Measurements from ENCODE around the gene MMP3. TPM values are rescaled to one million over a fixed set of nuclear protein-coding genes. Genes with fewer than 3 reads are reported as not detected.

The MMP3 gene
- total RNA-seq = 1 to 10 TPM in 2 of 4 donors, under 1 TPM in 1, not detected in 1; 0.82 to 2.7 (median 1.2) TPM

DNA sequence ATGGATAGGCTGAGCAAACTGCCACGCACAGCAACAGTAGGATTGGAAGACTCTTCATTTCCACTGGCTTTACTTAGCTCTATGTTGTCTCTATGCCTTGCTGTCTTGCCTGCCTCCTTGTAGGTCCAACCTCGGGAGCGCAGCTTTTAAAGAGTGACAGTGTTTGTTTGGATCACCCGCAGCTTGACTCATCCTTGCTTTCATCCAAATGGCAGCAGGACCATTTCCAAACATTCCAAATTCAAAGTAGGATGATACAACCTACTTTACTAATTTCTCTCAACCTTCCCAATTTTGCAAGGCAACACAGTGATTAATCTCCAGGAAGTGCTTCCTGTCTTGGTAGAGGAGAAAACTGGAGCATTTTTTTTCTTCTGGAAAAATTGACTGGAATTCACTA is at the start of gene MMP3:
MMP3 (minus strand) TSS at position 121 of the 400 bp plus-strand sequence; CDS start at position 58, 63 bp downstream.
- TF ChIP-seq POLR2AphosphoS5 (IDR thresholded peaks at IDR 0.05) = no peak
- TF ChIP-seq EP300 (IDR thresholded peaks at IDR 0.05) = no peak
- TF ChIP-seq POLR2A (IDR thresholded peaks at IDR 0.05) = no peak
- TF ChIP-seq, protein P1, sequence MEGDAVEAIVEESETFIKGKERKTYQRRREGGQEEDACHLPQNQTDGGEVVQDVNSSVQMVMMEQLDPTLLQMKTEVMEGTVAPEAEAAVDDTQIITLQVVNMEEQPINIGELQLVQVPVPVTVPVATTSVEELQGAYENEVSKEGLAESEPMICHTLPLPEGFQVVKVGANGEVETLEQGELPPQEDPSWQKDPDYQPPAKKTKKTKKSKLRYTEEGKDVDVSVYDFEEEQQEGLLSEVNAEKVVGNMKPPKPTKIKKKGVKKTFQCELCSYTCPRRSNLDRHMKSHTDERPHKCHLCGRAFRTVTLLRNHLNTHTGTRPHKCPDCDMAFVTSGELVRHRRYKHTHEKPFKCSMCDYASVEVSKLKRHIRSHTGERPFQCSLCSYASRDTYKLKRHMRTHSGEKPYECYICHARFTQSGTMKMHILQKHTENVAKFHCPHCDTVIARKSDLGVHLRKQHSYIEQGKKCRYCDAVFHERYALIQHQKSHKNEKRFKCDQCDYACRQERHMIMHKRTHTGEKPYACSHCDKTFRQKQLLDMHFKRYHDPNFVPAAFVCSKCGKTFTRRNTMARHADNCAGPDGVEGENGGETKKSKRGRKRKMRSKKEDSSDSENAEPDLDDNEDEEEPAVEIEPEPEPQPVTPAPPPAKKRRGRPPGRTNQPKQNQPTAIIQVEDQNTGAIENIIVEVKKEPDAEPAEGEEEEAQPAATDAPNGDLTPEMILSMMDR (IDR thresholded peaks at IDR 0.05) = no peak
- Histone ChIP-seq H3K4me1 (no peaks in the 10 kb centered on the region), H3K27me3 (no peaks in the 10 kb centered on the region), H3K36me3 (no peaks in the 10 kb centered on the region), H3K9me3 (no peaks in the 10 kb centered on the region), H3K27ac (no peak within 1 kb of the TSS), H3K4me3 (no peak within 1 kb of the TSS)
- WGBS, 2 donors (ENCODE audit: low coverage in 1 of 2) = 47 to 74% methylated on average over 3 to 4 of the region's 4 CpGs
- ATAC-seq = no peak

GRCh38 chr11:102891736-102892135 is 48.3 kb upstream of the MMP3 start:
- no peak for ATAC-seq
- no peaks in the 10 kb centered on the region for H3K27me3 ChIP-seq
- H3K9me3 ChIP-seq = no peaks in the 10 kb centered on the region
- H3K4me3 ChIP-seq = no peak overlapping the region
- no peak overlapping the region for H3K27ac ChIP-seq
- WGBS, 2 donors (ENCODE audit: low coverage in 1 of 2) = 100% methylated on average over 1 of the region's 1 CpG; no CpG with 5 or more reads in 1 of the 2 donors
- TF ChIP-seq EP300 (IDR thresholded peaks at IDR 0.05) = no peak
- no peak for TF ChIP-seq POLR2A (IDR thresholded peaks at IDR 0.05)
- no peak for TF ChIP-seq POLR2AphosphoS5 (IDR thresholded peaks at IDR 0.05)
- TF ChIP-seq, protein P1 (IDR thresholded peaks at IDR 0.05) = no peak
- H3K36me3 ChIP-seq = no peaks in the 10 kb centered on the region
- no peaks in the 10 kb centered on the region for H3K4me1 ChIP-seq

- ATAC-seq = no peak
- no peaks in the 10 kb centered on the region for H3K4me1 ChIP-seq
- no peak overlapping the region for H3K4me3 ChIP-seq
- no peaks in the 10 kb centered on the region for H3K36me3 ChIP-seq
- no peaks in the 10 kb centered on the region for H3K27me3 ChIP-seq
- 67 to 72% methylated on average over 3 to 4 of the region's 6 CpGs for WGBS, 2 donors (ENCODE audit: low coverage in 1 of 2)
- no peaks in the 10 kb centered on the region for H3K9me3 ChIP-seq
- TF ChIP-seq POLR2A (IDR thresholded peaks at IDR 0.05) = no peak
- TF ChIP-seq EP300 (IDR thresholded peaks at IDR 0.05) = no peak
- TF ChIP-seq POLR2AphosphoS5 (IDR thresholded peaks at IDR 0.05) = no peak
- TF ChIP-seq, protein P1 (IDR thresholded peaks at IDR 0.05) = no peak
- no peak overlapping the region for H3K27ac ChIP-seq
Observed at GRCh38 chr11:102886999-102887398, 43.6 kb upstream of the MMP3 start.

- TF ChIP-seq POLR2AphosphoS5 (IDR thresholded peaks at IDR 0.05) (no peak), EP300 (IDR thresholded peaks at IDR 0.05) (no peak), POLR2A (IDR thresholded peaks at IDR 0.05) (no peak)
- TF ChIP-seq, protein P1 (IDR thresholded peaks at IDR 0.05) = no peak
- Histone ChIP-seq H3K4me1 (no peaks in the 10 kb centered on the region), H3K4me3 (no peak overlapping the region), H3K27ac (no peak overlapping the region), H3K36me3 (no peaks in the 10 kb centered on the region), H3K9me3 (no peaks in the 10 kb centered on the region), H3K27me3 (no peaks in the 10 kb centered on the region)
- ATAC-seq = no peak
- 75 to 83% methylated on average over 2 to 3 of the region's 3 CpGs for WGBS, 2 donors (ENCODE audit: low coverage in 1 of 2)
Observed at GRCh38 chr11:102883141-102883540, 39.7 kb upstream of the MMP3 start.

DNA sequence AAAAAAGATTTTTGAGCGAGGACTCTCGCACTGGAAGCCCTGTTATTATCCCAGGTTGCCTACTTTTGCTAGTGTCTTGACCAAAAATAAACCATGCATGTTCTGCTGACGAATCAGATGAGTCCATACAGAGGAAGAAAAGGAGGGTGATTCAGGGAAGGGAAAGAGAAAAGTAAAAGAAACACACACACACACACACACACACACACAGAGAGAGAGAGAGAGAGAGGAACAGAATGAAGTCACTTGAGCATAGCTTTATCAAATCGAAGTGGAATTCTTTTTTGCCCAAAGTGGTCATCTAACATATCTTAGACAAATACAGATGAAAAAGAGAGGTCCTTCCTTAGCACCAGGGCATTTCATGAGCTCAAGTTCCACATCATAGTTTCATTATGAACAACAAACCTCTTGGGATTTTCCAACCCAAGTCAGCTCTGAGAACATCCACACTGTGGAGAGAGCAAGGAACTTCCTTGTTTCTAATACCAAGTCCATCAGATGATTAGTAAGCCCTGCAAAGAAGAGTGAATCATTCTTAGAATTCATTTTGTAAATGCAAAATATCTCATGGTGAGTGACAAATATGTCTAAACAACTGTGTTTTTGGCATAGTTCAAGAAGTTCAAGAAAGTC is 39.1 kb upstream of the MMP3 start:
- H3K9me3 ChIP-seq = no peaks in the 10 kb centered on the region
- TF ChIP-seq POLR2A (IDR thresholded peaks at IDR 0.05) (no peak), POLR2AphosphoS5 (IDR thresholded peaks at IDR 0.05) (no peak), EP300 (IDR thresholded peaks at IDR 0.05) (no peak)
- TF ChIP-seq, protein P1 (IDR thresholded peaks at IDR 0.05) = no peak
- no peak for ATAC-seq
- H3K4me3 ChIP-seq = no peak overlapping the region
- no peaks in the 10 kb centered on the region for H3K4me1 ChIP-seq
- 68 to 85% methylated on average over 3 to 4 of the region's 4 CpGs for WGBS, 2 donors (ENCODE audit: low coverage in 1 of 2)
- H3K27ac ChIP-seq = no peak overlapping the region
- no peaks in the 10 kb centered on the region for H3K36me3 ChIP-seq
- H3K27me3 ChIP-seq = no peaks in the 10 kb centered on the region

Measured in gastroesophageal sphincter (tissue), 4 donors.